Measurements from ENCODE around the gene TMEM179. TPM values are rescaled to one million over a fixed set of nuclear protein-coding genes. Genes with fewer than 3 reads are reported as not detected.

Gene TMEM179
- total and polyA plus RNA-seq, 2 experiments from 2014 or later: 3.6 to 8.6 TPM

DNA sequence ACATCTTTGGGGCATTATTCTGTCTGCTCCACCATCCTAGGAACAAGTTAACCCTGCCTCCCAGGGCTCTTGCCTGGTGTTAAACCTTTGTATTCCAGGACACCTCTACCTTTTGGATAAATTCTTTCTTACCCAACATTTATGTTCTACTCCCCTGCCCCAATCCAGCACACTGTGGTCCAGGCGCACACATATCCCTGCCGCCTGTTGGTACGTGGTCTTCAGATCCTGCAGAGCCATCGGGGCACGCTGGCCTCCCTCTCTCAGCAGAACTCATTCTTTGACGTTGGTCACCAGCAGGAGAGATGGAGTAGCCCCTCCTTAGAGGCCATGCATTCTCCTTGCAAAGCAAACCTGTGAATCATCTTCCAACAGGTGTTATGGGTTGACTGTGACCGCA lies 5.1 kb upstream of the TMEM179 start:
- H3K4me3 ChIP-seq: no peak overlapping the region
- no peaks in the 10 kb centered on the region for H3K4me1 ChIP-seq (ENCODE audit: low read depth)
- no peaks in the 10 kb centered on the region for H3K36me3 ChIP-seq
- no peak for DNase-seq (ENCODE audit: low read depth in 1 of 2, low spot score in 1 of 2)
- peaks cover 49% of the 10 kb centered on the region for H3K27me3 ChIP-seq
- H3K27ac ChIP-seq: no peak overlapping the region
- H3K9me3 ChIP-seq (ENCODE audit: low read depth): no peaks in the 10 kb centered on the region
- TF ChIP-seq, protein P1, sequence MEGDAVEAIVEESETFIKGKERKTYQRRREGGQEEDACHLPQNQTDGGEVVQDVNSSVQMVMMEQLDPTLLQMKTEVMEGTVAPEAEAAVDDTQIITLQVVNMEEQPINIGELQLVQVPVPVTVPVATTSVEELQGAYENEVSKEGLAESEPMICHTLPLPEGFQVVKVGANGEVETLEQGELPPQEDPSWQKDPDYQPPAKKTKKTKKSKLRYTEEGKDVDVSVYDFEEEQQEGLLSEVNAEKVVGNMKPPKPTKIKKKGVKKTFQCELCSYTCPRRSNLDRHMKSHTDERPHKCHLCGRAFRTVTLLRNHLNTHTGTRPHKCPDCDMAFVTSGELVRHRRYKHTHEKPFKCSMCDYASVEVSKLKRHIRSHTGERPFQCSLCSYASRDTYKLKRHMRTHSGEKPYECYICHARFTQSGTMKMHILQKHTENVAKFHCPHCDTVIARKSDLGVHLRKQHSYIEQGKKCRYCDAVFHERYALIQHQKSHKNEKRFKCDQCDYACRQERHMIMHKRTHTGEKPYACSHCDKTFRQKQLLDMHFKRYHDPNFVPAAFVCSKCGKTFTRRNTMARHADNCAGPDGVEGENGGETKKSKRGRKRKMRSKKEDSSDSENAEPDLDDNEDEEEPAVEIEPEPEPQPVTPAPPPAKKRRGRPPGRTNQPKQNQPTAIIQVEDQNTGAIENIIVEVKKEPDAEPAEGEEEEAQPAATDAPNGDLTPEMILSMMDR (IDR thresholded peaks at IDR 0.05; ENCODE audit: low read depth, low read length): no peak

DNA sequence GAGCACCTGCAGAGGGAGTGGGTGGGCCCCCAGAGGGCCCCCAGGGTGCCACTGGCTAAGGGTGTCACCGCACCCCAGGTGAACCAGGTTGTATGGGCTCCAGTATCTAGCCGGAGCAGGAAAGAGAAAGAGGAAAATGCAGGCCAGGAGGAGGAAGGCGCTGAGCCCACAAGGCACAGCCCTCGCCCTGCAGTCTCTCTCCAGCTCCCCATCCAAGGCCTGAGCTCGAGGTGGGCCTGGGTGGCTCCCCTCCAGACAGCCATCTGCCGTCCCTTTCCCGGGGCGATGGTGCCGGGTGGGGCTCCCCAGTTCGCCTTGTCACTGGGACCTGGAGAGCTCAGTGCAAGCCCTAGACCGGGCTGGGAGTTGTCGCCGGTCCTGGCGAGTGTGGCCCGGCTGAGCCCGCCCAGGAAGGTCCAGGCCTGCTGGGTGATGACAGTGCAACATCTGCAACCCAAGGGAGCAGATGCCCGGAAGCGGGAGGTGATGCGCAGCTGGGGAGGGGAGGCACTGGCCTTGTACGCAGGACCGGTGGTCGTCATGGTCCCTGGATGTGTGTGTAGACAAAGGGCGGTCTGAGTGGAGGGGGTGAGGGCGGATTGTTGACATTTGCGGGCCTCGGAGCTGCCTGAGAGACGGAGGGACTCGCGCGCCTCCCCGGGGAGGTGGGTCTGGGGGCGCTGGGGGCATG lies 716 bp downstream of the TMEM179 start:
- no peak overlapping the region for H3K27ac ChIP-seq
- peaks cover 59% of the 10 kb centered on the region for H3K27me3 ChIP-seq
- H3K4me3 ChIP-seq: peak overlapping the region; percentile 31
- DNase-seq (ENCODE audit: low read depth in 1 of 2, low spot score in 1 of 2): no peak
- H3K36me3 ChIP-seq: no peaks in the 10 kb centered on the region
- TF ChIP-seq, protein P1 (IDR thresholded peaks at IDR 0.05; ENCODE audit: low read depth, low read length): no peak
- no peaks in the 10 kb centered on the region for H3K4me1 ChIP-seq (ENCODE audit: low read depth)
- H3K9me3 ChIP-seq (ENCODE audit: low read depth): no peaks in the 10 kb centered on the region

DNA sequence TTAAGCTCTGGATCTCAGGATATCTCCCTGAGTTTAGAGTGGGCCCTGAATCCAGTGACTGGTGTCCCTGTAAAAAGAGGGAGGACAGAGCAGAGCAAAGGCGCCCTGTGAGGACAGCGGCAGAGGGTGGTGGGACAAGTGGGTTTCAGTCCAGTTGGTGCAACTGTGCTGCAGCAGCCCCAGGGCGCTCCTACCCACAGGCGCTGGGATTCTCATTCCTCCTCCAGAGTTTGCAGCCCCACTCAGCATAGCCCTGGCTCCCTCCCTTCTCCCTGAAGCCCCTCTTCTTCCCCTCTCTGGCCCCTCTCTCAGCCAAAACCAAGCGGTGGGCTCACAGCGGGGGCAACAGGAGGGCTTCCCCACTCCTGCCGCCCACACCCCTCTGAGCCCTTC lies 1.6 kb downstream of the TMEM179 start:
- Histone ChIP-seq H3K4me1 (ENCODE audit: low read depth) (no peaks in the 10 kb centered on the region), H3K4me3 (no peak overlapping the region), H3K27me3 (peaks cover 53% of the 10 kb centered on the region), H3K27ac (no peak overlapping the region), H3K36me3 (no peaks in the 10 kb centered on the region), H3K9me3 (ENCODE audit: low read depth) (no peaks in the 10 kb centered on the region)
- no peak for DNase-seq (ENCODE audit: low read depth in 1 of 2, low spot score in 1 of 2)
- TF ChIP-seq, protein P1 (IDR thresholded peaks at IDR 0.05; ENCODE audit: low read depth, low read length): no peak

DNA sequence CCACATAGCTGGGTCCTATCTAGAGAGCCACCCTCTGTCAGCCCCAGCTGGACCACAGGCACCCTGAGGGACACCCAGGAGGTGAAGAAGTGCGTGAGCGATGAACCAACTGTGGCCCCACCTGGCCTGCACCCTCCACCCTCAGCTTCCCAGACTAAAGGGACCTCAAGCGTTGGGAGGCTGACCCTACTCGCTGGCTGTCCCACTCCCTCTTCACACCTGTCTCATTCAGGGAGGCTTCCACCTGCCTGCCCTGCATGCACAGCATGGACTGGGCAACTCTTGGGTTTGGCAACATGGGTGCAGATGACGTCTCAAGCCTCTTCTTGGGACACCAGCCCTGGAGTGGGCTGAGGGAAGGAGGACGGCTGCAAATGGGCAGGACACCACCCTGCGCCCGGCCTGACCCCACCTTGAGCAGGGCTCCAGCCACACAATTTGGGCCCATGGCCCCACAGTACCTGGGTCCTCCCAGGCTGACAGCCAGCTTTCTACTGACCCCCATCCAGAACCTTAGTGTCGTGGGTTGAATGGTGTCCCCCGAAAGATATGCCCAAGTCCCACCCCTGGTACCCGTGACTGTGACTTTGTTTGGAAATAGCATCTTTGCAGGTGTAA lies 2.1 kb downstream of the TMEM179 start:
- Histone ChIP-seq H3K27me3 (peaks cover 49% of the 10 kb centered on the region), H3K4me1 (ENCODE audit: low read depth) (no peaks in the 10 kb centered on the region)
- DNase-seq (ENCODE audit: low read depth in 1 of 2, low spot score in 1 of 2): no peak

DNA sequence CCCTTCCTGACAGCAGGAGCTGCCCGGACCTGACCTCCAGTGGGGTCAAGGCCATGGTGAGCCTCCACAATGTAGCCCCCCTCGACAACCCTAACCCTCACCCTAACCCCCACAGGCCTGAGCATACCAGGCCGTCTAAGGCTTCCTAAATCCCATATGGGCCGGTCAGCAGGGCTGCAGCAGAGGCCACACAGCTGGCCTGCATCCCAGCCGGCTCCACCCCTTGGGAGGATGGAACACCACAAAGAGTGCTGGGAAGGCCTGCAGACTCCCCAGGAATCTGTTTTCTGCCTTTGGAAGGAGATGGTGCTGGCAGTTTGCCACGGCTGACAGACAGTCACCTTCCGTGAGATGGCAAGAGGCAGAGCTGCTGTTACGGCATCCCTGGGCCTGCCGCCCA lies 2.8 kb downstream of the TMEM179 start:
- H3K4me3 ChIP-seq: no peak overlapping the region
- no peaks in the 10 kb centered on the region for H3K9me3 ChIP-seq (ENCODE audit: low read depth)
- H3K27me3 ChIP-seq: peaks cover 43% of the 10 kb centered on the region
- H3K36me3 ChIP-seq: no peaks in the 10 kb centered on the region
- no peak overlapping the region for H3K27ac ChIP-seq
- no peaks in the 10 kb centered on the region for H3K4me1 ChIP-seq (ENCODE audit: low read depth)
- peak in 1 of 2 donors; percentile 22 for DNase-seq (ENCODE audit: low read depth in 1 of 2, low spot score in 1 of 2)
- TF ChIP-seq, protein P1 (IDR thresholded peaks at IDR 0.05; ENCODE audit: low read depth, low read length): no peak

More for the DNA sequence above, 2.1 kb downstream of the TMEM179 start:
- Histone ChIP-seq H3K4me3 (no peak overlapping the region), H3K9me3 (ENCODE audit: low read depth) (no peaks in the 10 kb centered on the region), H3K27ac (no peak overlapping the region), H3K36me3 (no peaks in the 10 kb centered on the region)
- TF ChIP-seq, protein P1 (IDR thresholded peaks at IDR 0.05; ENCODE audit: low read depth, low read length): no peak
